ENCODE data around the gene ZNF580. TPM values are rescaled to one million over a fixed set of nuclear protein-coding genes. Genes with fewer than 3 reads are reported as not detected.

ZNF580 gene
- total and polyA plus RNA-seq, 9 of the 15 experiments (the other 6 are each of a cell fraction or from before 2014, with no cell fraction given), result 2.3 to 47.4 (median 6.0) TPM

DNA sequence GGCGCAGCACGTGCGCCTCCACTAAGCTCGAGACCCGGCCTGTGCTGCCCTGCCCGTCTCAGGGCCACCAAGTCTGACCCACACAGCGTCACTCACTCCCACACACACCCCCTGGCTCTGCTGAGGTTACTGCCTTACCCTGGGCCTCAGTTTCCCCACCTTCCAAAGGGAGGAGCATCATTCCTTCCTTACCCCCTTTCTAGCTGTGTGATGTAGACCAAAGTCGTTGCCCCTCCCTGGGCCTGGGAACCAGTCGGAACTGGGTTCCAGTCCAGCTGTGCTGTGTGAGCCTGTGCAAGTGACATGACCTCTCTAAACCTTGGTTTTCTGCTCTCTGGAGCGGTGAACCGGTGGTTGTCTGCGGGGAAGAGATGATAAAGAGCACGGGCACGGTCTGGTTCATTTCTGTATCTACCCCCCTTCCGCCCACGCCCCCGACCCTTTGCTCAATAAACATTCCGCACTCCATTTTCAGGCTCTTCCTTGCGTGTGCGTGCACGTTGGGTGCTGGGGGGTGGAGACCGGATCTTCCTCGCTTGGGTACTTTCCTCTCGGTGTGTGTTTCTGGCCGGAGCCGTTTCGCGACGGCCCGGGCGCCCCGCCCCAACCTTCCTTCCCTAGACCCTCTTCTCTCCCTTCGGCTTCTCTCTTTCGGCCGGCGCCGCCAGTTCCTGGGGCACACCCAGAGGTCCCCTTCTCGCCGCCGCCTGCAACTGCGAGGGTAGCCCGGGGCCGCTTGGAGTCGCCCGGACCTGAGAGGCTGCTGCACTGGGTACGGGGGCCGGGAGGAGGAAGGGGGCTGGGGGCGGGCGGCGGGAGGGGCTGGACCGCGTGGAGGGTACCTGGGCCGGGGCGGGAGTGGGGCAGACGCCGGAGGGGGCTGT is 2.4 kb downstream of the ZNF580 start, which contains the start of gene ZNF581 (continued):
- TF ChIP-seq ARID4B (CRISPR knock-in tag; IDR thresholded peaks at IDR 0.05), result peak; percentile 78
- no peak for TF ChIP-seq ARID3A (IDR thresholded peaks at IDR 0.05; ENCODE audit: borderline replicate concordance, low read depth, low read length)
- peak; percentile 45 for TF ChIP-seq ZFP36 (IDR thresholded peaks at IDR 0.05; ENCODE audit: low read depth, low read length, partially characterized antibody)
- TF ChIP-seq MIER1 (IDR thresholded peaks at IDR 0.05; ENCODE audit: low read depth), result 0 out of 2 replicates have a peak, but pooled peaks have one; percentile 47
- peak; percentile 92 for TF ChIP-seq GABPA (tag; conservative IDR thresholded peaks at IDR 0.05; ENCODE audit: low read depth)
- no peak for TF ChIP-seq CBFA2T3 (IDR thresholded peaks at IDR 0.05)
- no peak for TF ChIP-seq MECOM (CRISPR knock-in tag; IDR thresholded peaks at IDR 0.05)
- peak; percentile 41; the same call in 1 of the 2 replicates for TF ChIP-seq TFAP4 (CRISPR knock-in tag; IDR thresholded peaks at IDR 0.05; ENCODE audit: borderline replicate concordance)
- 0 out of 4 replicates have a peak, but pooled peaks of 1 of the 2 experiments have one; percentile 21 for TF ChIP-seq NRF1 (conservative IDR thresholded peaks at IDR 0.05 in 1 of 2, IDR thresholded peaks at IDR 0.05 in 1 of 2)
- TF ChIP-seq, protein P1, sequence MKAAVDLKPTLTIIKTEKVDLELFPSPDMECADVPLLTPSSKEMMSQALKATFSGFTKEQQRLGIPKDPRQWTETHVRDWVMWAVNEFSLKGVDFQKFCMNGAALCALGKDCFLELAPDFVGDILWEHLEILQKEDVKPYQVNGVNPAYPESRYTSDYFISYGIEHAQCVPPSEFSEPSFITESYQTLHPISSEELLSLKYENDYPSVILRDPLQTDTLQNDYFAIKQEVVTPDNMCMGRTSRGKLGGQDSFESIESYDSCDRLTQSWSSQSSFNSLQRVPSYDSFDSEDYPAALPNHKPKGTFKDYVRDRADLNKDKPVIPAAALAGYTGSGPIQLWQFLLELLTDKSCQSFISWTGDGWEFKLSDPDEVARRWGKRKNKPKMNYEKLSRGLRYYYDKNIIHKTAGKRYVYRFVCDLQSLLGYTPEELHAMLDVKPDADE (conservative IDR thresholded peaks at IDR 0.05; ENCODE audit: control insufficient read depth, low read depth, low read length), result peak; percentile 54; the same call in 1 of the 2 replicates
- no peak for TF ChIP-seq JUN (IDR thresholded peaks at IDR 0.05; ENCODE audit: borderline replicate concordance, low read depth, low read length)
- TF ChIP-seq JUN (CRISPR knock-in tag; IDR thresholded peaks at IDR 0.05; ENCODE audit: borderline replicate concordance), result no peak
- TF ChIP-seq EHMT2 (IDR thresholded peaks at IDR 0.05), result no peak
- 0 out of 2 replicates have a peak, but pooled peaks have one; percentile 18 for TF ChIP-seq DEAF1 (CRISPR knock-in tag; IDR thresholded peaks at IDR 0.05)
- peak in 1 of 2 experiments; percentile 17; a peak in 2 of 4 replicates for TF ChIP-seq RCOR1 (IDR thresholded peaks at IDR 0.05; ENCODE audit: borderline replicate concordance in 1 of 2, low read depth in 2 of 2, low read length in 2 of 2)
